Right kidney (tissue), 1 donor: ENCODE results near the gene FALEC.

Source experiments
- DNase-seq: peaks from one replicate; pipeline ENCODE4 v3.0.0-alpha.2; 2016

FALEC gene

GRCh38 chr1:150511985-150512660 is 3.4 kb upstream of the FALEC start:
- no peak for DNase-seq

GRCh38 chr1:150512846-150513245 is 2.7 kb upstream of the FALEC start:
- no peak for DNase-seq

GRCh38 chr1:150513351-150513791 is 2.2 kb upstream of the FALEC start:
- no peak for DNase-seq

GRCh38 chr1:150514260-150514659 is 1.3 kb upstream of the FALEC start:
- no peak for DNase-seq

- no peak for DNase-seq
These were observed 632 bp upstream of the FALEC start for GRCh38 chr1:150514913-150515327.

GRCh38 chr1:150516050-150516591 is 569 bp downstream of the FALEC start:
- peak; percentile 43 for DNase-seq

GRCh38 chr1:150516616-150517015 is 1.1 kb downstream of the FALEC start:
- no peak for DNase-seq

GRCh38 chr1:150521196-150521968 is 5.8 kb downstream of the FALEC start:
- DNase-seq, result no peak

GRCh38 chr1:150525348-150525747 is 9.8 kb downstream of the FALEC start:
- DNase-seq, result no peak

GRCh38 chr1:150528196-150528595 is 12.6 kb downstream of the FALEC start:
- DNase-seq, result no peak

GRCh38 chr1:150529017-150529416 is 13.5 kb downstream of the FALEC start:
- no peak for DNase-seq

GRCh38 chr1:150530491-150531159 is 15.1 kb downstream of the FALEC start:
- no peak for DNase-seq

GRCh38 chr1:150532860-150533259 is 17.3 kb downstream of the FALEC start:
- no peak for DNase-seq

- DNase-seq, result no peak
These were observed 18.4 kb downstream of the FALEC start for GRCh38 chr1:150534002-150534401.

GRCh38 chr1:150535511-150536287 is 20.1 kb downstream of the FALEC start:
- no peak for DNase-seq

GRCh38 chr1:150536836-150537731 is 21.5 kb downstream of the FALEC start:
- DNase-seq, result no peak

GRCh38 chr1:150537732-150538684 is 22.5 kb downstream of the FALEC start:
- no peak for DNase-seq

- DNase-seq, result no peak
These were observed 28.1 kb downstream of the FALEC start for GRCh38 chr1:150543500-150544143.

- DNase-seq, result no peak
These were observed 28.7 kb downstream of the FALEC start for GRCh38 chr1:150544204-150544603.
